Ovary (tissue), 9 donors: ENCODE results near the gene SIGLEC6. TPM values are rescaled to one million over a fixed set of nuclear protein-coding genes. Genes with fewer than 3 reads are reported as not detected.

Experiments
- DNase-seq, 5 donors: peaks; one replicate each; pipeline ENCODE4 v3.0.0-alpha.2; 2019 to 2020
- H3K27ac ChIP-seq, 2 donors: fragments of 200-600 bp; one replicate each; pipeline versions ENCODE4 v1.5.1 to v1.8.0; 2019 to 2022
- H3K27me3 ChIP-seq: fragments of 200-600 bp; one replicate; pipeline ENCODE4 v1.8.0; 2022
- H3K36me3 ChIP-seq: fragments of 200-600 bp; sonication (generic); one replicate; pipeline ENCODE4 v1.5.1; 2019
- H3K4me1 ChIP-seq: one replicate; pipeline ENCODE4 v1.8.1; 2013; ENCODE audit warnings: mild to moderate bottlenecking, moderate library complexity; ENCODE audit not compliant: insufficient read depth
- H3K4me3 ChIP-seq: fragments of 200-600 bp; sonication (generic); one replicate; pipeline ENCODE4 v1.5.1; 2017
- H3K9me3 ChIP-seq, 2 donors: fragments of 200-600 bp in 1 of 2; sonication (generic) in 1 of 2; one replicate each; pipeline versions ENCODE4 v1.5.1 to v1.8.1; 2013 to 2019; ENCODE audit warnings: mild to moderate bottlenecking in 1 of 2, moderate library complexity in 1 of 2
- EP300 ChIP-seq: sonication (generic); formaldehyde crosslinking; IDR thresholded peaks from one replicate; pipeline ENCODE4 v1.6.1; 2017; ENCODE audit warnings: antibody characterized with exemption
- POLR2A ChIP-seq: fragments of 450-650 bp; IDR thresholded peaks from one replicate; pipeline ENCODE4 v1.6.1; 2017; ENCODE audit warnings: antibody characterized with exemption, mild to moderate bottlenecking, moderate library complexity
- WGBS, 3 donors: extraction: QIAGEN DNeasy Blood & Tissue Kit in 1 of 3; methylation state at CpG; one replicate each; pipeline versions ENCODE4 v1.1.5 to v1.1.7; 2013 to 2017; 5-methylcytosine and 5-hydroxymethylcytosine counted together
- intact Hi-C, 4 donors: fragments of 100-400 bp; cut with DNase I; formaldehyde crosslinking; loops; one replicate each; pipeline versions ENCODE4 v1.11.0 to v1.15.1; 2022 to 2023
- polyA plus RNA-seq, 2 donors: library from polyadenylated mRNA; stranded (reverse); fragments of 200-250 nt in 1 of 2; fragments of 350-450 nt in 1 of 2; fragmentation: Illumina TruSeq in 1 of 2; extraction: RNeasy Lipid Tissue Mini Kit (QIAGEN cat#74804) in 1 of 2; gene quantifications; one replicate each; pipeline ENCODE4 v1.2.3, GENCODE V29; 2013 to 2014
- total RNA-seq, 7 donors: library from RNA; depleted of rRNA in 2 of 7; stranded (reverse); fragments of >200 nt in 2 of 7; fragmentation: NEBNext Ultra II Directional in 3 of 7; extraction: Animal tissue kit (Norgen Biotek cat#: 25700) in 3 of 7; gene quantifications; one replicate each; pipeline versions ENCODE4 v1.1.0 to v1.2.4, GENCODE V29; 2016 to 2023
- TF ChIP-seq, protein P1 (sequence below), 3 donors: fragments of 450-650 bp in 2 of 3; fragments of 200-600 bp in 1 of 3; IDR thresholded peaks; one replicate each; pipeline versions ENCODE4 v1.5.1 to v1.8.0; 2016 to 2022; ENCODE audit warnings: antibody characterized with exemption in 3 of 3, mild to moderate bottlenecking in 1 of 3
- donor health status: DM: no; HTN: no; CAD: no; lungs with moderate emphysema.
- donor health status: DM: no; HTN: no; CAD: no.
- donor health status: Bipolar disorder and iron deficiency.
- donor health status: DM: yes; HTN: yes; CAD: no.
- donor health status: DM: no; HTN: no; CAD: no.
- donor health status: DM: yes; HTN: yes; CAD: no.

SIGLEC6 gene
- total and polyA plus RNA-seq, 9 donors: 0.19 to 0.67 (median 0.42) TPM; not detected in 5

DNA sequence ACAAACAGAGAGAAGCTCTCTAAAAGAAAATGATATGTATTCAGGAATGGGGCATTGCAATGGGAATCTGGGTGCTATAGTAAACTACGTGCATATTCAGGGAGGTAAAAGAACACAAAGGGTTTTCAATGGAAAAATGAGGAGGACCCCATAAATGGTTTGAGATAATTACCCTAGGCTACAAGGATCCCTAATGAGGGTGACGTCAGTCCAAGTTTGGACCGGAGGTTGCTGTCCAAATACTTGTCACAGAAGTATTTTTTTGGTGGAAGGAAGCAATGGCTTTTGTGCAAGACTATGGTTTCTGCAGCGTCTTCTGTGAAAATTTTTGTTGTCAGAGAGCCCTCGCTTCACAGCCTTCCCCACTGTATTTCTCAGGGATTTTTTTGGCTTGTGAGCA is 54.1 kb downstream of the SIGLEC6 start:
- DNase-seq: no peak
- intact Hi-C loops: loop anchor here in 2 of 4 donors (10.0 kb wide), 2 partner anchors 177 to 307 kb away; no protein-coding TSS in a partner anchor
- no peak for TF ChIP-seq EP300
- TF ChIP-seq, protein P1, sequence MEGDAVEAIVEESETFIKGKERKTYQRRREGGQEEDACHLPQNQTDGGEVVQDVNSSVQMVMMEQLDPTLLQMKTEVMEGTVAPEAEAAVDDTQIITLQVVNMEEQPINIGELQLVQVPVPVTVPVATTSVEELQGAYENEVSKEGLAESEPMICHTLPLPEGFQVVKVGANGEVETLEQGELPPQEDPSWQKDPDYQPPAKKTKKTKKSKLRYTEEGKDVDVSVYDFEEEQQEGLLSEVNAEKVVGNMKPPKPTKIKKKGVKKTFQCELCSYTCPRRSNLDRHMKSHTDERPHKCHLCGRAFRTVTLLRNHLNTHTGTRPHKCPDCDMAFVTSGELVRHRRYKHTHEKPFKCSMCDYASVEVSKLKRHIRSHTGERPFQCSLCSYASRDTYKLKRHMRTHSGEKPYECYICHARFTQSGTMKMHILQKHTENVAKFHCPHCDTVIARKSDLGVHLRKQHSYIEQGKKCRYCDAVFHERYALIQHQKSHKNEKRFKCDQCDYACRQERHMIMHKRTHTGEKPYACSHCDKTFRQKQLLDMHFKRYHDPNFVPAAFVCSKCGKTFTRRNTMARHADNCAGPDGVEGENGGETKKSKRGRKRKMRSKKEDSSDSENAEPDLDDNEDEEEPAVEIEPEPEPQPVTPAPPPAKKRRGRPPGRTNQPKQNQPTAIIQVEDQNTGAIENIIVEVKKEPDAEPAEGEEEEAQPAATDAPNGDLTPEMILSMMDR (IDR thresholded peaks at IDR 0.05): no peak
- TF ChIP-seq POLR2A: no peak
- no peaks in the 10 kb centered on the region for H3K9me3 ChIP-seq
- no peaks in the 10 kb centered on the region for H3K4me1 ChIP-seq
- no peak overlapping the region for H3K27ac ChIP-seq
- no peak overlapping the region for H3K4me3 ChIP-seq
- H3K36me3 ChIP-seq: no peaks in the 10 kb centered on the region
- WGBS, 3 donors: 56 to 69% (median 64%) methylated on average over 5 of the region's 5 CpGs
- H3K27me3 ChIP-seq: no peaks in the 10 kb centered on the region

DNA sequence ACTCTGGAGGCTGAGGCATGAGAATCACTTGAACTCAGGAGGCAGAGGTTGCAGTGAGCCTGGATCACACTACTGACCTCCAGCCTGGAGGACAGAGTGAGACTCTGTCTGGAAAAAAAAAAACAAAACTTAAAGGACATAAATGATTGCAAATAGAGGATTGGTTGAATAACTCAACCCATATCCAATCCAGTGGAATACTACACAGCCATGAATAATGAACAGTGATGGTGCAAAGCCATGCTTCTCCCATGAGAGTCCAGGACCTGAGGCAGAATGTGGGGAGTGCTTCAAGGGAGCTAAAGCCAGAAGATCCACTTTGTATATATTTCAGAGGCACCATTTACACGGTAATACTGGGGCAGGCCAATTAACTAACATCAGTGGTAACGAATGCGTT is 55.3 kb downstream of the SIGLEC6 start:
- Histone ChIP-seq H3K27ac (no peak overlapping the region), H3K36me3 (no peaks in the 10 kb centered on the region), H3K4me3 (no peak overlapping the region), H3K9me3 (no peaks in the 10 kb centered on the region), H3K4me1 (no peaks in the 10 kb centered on the region), H3K27me3 (no peaks in the 10 kb centered on the region)
- 86 to 89% (median 89%) methylated on average over 3 of the region's 3 CpGs for WGBS, 3 donors
- intact Hi-C loops: loop anchor here in 2 of 4 donors (10.0 kb wide), 2 partner anchors 179 to 309 kb away; no protein-coding TSS in a partner anchor
- no peak for DNase-seq
- TF ChIP-seq POLR2A: no peak
- no peak for TF ChIP-seq EP300
- TF ChIP-seq, protein P1 (IDR thresholded peaks at IDR 0.05): no peak

DNA sequence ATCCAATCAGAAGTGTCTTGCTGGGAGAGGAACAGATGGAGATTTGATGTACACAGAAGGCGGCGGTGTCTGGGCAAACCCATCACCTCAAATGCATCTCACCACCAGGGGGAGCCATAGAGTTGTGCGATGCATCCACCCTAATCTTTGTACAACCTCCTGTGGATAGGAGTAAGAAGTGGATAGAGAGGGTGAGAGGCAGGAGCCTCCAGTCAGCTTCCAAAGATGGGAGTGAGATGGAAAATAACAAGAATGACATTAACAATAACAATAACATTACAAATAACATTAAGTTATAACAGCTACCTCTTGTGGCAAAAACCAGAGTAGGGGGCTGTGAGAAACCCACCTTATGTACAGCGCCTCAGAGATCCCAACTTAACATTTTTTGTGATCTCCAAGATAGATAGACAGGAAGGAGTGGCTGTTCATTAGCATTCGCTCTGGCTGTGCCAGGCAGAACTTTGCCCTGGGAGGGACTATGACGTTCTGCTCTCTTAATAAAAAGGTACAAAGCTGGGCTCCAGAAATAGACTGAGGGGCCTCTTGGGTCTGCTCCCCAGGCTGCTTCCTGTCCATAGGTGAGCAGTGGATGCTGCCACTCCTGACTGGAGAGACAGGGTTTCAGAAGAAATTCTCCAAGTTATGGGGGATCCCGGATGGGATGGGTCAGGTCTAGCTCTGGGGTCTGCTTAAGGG is 58.3 kb downstream of the SIGLEC6 start:
- TF ChIP-seq POLR2A (no peak), EP300 (no peak)
- TF ChIP-seq, protein P1 (IDR thresholded peaks at IDR 0.05): peak; percentile 51 to 61 (median 59)
- no peaks in the 10 kb centered on the region for H3K27me3 ChIP-seq
- intact Hi-C loops: loop anchor here in 3 of 4 donors (5.0 to 10.0 kb wide), 3 partner anchors 182 to 312 kb away; no protein-coding TSS in a partner anchor
- no peak overlapping the region for H3K27ac ChIP-seq
- WGBS, 3 donors: 25 to 31% (median 26%) methylated on average over 7 of the region's 7 CpGs
- peak; percentile 53 to 79 (median 73) for DNase-seq
- no peak overlapping the region for H3K4me3 ChIP-seq
- H3K36me3 ChIP-seq: no peaks in the 10 kb centered on the region
- H3K4me1 ChIP-seq: no peaks in the 10 kb centered on the region
- no peaks in the 10 kb centered on the region for H3K9me3 ChIP-seq

DNA sequence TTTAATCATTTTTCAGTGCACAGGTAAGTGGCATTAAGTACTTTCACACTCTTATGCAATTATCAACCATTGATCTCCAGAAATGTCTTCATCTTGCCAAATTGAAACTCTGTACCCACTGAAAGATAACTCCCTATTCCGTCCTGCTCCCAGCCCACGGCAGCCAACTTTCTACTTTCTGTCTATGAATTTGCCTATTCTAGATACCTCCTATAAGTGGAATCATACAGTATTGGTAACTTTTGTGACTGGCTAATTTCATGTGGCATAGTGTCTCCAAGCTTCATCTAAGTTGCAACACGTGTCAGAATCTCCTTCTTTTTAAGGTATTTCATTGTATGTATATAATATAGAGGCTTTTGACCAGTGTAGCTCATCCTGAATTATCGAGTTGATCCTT is 58.9 kb downstream of the SIGLEC6 start:
- Histone ChIP-seq H3K9me3 (no peaks in the 10 kb centered on the region), H3K27ac (no peak overlapping the region), H3K36me3 (no peaks in the 10 kb centered on the region), H3K4me1 (no peaks in the 10 kb centered on the region), H3K4me3 (no peak overlapping the region), H3K27me3 (no peaks in the 10 kb centered on the region)
- TF ChIP-seq POLR2A (no peak), EP300 (no peak)
- TF ChIP-seq, protein P1 (IDR thresholded peaks at IDR 0.05): no peak
- DNase-seq: no peak
- intact Hi-C loops: loop anchor here in 3 of 4 donors (5.0 to 10.0 kb wide), 3 partner anchors 182 to 312 kb away; no protein-coding TSS in a partner anchor
- 11 to 19% (median 14%) methylated on average over 4 of the region's 4 CpGs for WGBS, 3 donors
